HepG2 (cell line): ENCODE measurements around the gene MED20. TPM values are rescaled to one million over a fixed set of nuclear protein-coding genes. Genes with fewer than 3 reads are reported as not detected.

Experiments used
- ESRRA ChIP-seq: sonication (generic); formaldehyde crosslinking; IDR thresholded peaks from 2 replicates; pipeline ENCODE4 v1.5.1; 2020; ENCODE audit warnings: mild to moderate bottlenecking, low read depth, missing genetic modification reagents
- FOXO1 ChIP-seq: sonication (generic); formaldehyde crosslinking; IDR thresholded peaks from 2 replicates; pipeline ENCODE4 v1.4.0; 2020; ENCODE audit warnings: missing genetic modification reagents
- KDM5B ChIP-seq: sonication (generic); formaldehyde crosslinking; IDR thresholded peaks from 2 replicates; pipeline ENCODE4 v1.4.0; 2020; ENCODE audit warnings: missing genetic modification reagents, mild to moderate bottlenecking, borderline replicate concordance
- NCOA1 ChIP-seq: sonication (generic); formaldehyde crosslinking; IDR thresholded peaks from 2 replicates; pipeline ENCODE4 v1.9.0; 2021; ENCODE audit warnings: missing genetic modification reagents
- NR2C2 ChIP-seq: sonication (generic); formaldehyde crosslinking; IDR thresholded peaks from 2 replicates; pipeline ENCODE4 v1.4.0; 2020; ENCODE audit warnings: missing genetic modification reagents, mild to moderate bottlenecking, moderate library complexity, borderline replicate concordance
- SRSF9 ChIP-seq: fragments of 200-400 bp; formaldehyde crosslinking; IDR thresholded peaks from 2 replicates; pipeline ENCODE4 v1.6.1; 2018; ENCODE audit warnings: borderline replicate concordance, mild to moderate bottlenecking, low read depth, low read length; ENCODE audit not compliant: insufficient read depth, poor library complexity, severe bottlenecking
- TBP ChIP-seq: sonication (generic); formaldehyde crosslinking; IDR thresholded peaks from 2 replicates; pipeline ENCODE4 v1.5.0; 2020; ENCODE audit warnings: missing genetic modification reagents
- YEATS2 ChIP-seq: sonication (generic); formaldehyde crosslinking; IDR thresholded peaks from 2 replicates; pipeline ENCODE4 v1.4.0; 2020; ENCODE audit warnings: missing genetic modification reagents, borderline replicate concordance
- ZBTB7A ChIP-seq: sonication (generic); formaldehyde crosslinking; IDR thresholded peaks from 2 replicates; pipeline ENCODE4 v1.8.0; 2022; ENCODE audit warnings: mild to moderate bottlenecking, missing genetic modification reagents
- ZNF232 ChIP-seq: sonication (generic); formaldehyde crosslinking; IDR thresholded peaks from 2 replicates; pipeline ENCODE4 v1.4.0; 2020; ENCODE audit warnings: missing genetic modification reagents, borderline replicate concordance
- ZNF333 ChIP-seq: sonication (generic); formaldehyde crosslinking; IDR thresholded peaks from 2 replicates; pipeline ENCODE4 v1.4.0; 2020; ENCODE audit warnings: mild to moderate bottlenecking, missing genetic modification reagents, borderline replicate concordance
- ZNF33A ChIP-seq: sonication (generic); formaldehyde crosslinking; IDR thresholded peaks from 2 replicates; pipeline ENCODE4 v1.5.1; 2020; ENCODE audit warnings: missing genetic modification reagents, mild to moderate bottlenecking, moderate library complexity, borderline replicate concordance
- ZNF350 ChIP-seq: sonication (generic); formaldehyde crosslinking; IDR thresholded peaks from 2 replicates; pipeline ENCODE4 v1.4.0; 2020; ENCODE audit warnings: mild to moderate bottlenecking, low read depth, missing genetic modification reagents, borderline replicate concordance
- ZNF589 ChIP-seq: sonication (generic); formaldehyde crosslinking; conservative IDR thresholded peaks from 2 replicates; pipeline ENCODE4 v1.8.0; 2022; ENCODE audit warnings: mild to moderate bottlenecking, moderate library complexity, missing genetic modification reagents
- ZNF619 ChIP-seq: sonication (generic); formaldehyde crosslinking; IDR thresholded peaks from 2 replicates; pipeline ENCODE4 v1.4.0; 2020; ENCODE audit warnings: mild to moderate bottlenecking, missing genetic modification reagents
- ZNF746 ChIP-seq: sonication (generic); formaldehyde crosslinking; IDR thresholded peaks from 2 replicates; pipeline ENCODE4 v1.8.0; 2022; ENCODE audit warnings: mild to moderate bottlenecking, missing genetic modification reagents
- ZSCAN31 ChIP-seq: sonication (generic); formaldehyde crosslinking; IDR thresholded peaks from 2 replicates; pipeline ENCODE4 v1.5.0; 2020; ENCODE audit warnings: low read depth, mild to moderate bottlenecking, missing genetic modification reagents
- polyA plus RNA-seq, 8 experiments: library from polyadenylated mRNA; depleted of rRNA in 3 of 8; stranded (reverse) in 7 of 8; unstranded in 1 of 8; fragments of >200 nt; fragmentation: Illumina TruSeq in 4 of 8; extraction: Trizol in 4 of 8; gene quantifications; 2 replicates each; pipeline versions ENCODE4 v1.2.1 to v1.2.3, GENCODE V29; 2011 to 2016; ENCODE audit warnings: low read depth in 4 of 8, missing spikeins in 1 of 8, mixed read lengths in 1 of 8; ENCODE audit not compliant: insufficient read depth in 1 of 8
- total RNA-seq, 5 experiments: library from RNA; depleted of rRNA; stranded (reverse); fragments of >200 nt; fragmentation: Illumina TruSeq; extraction: Trizol; gene quantifications; 2 replicates each; pipeline ENCODE4 v1.2.3, GENCODE V29; 2016; ENCODE audit warnings: low read depth in 1 of 5
- TF ChIP-seq, protein P1 (sequence below): sonication (generic); formaldehyde crosslinking; IDR thresholded peaks from 2 replicates; pipeline ENCODE4 v1.4.0; 2020; ENCODE audit warnings: mild to moderate bottlenecking, missing genetic modification reagents
- TF ChIP-seq, protein P2 (sequence below): sonication (generic); formaldehyde crosslinking; conservative IDR thresholded peaks from 2 replicates; pipeline ENCODE4 v1.4.0; 2020; ENCODE audit warnings: missing genetic modification reagents
- TF ChIP-seq, protein P3 (sequence below): sonication (generic); formaldehyde crosslinking; IDR thresholded peaks from 2 replicates; pipeline ENCODE4 v1.5.0; 2020; ENCODE audit warnings: mild to moderate bottlenecking, low read depth, missing genetic modification reagents, borderline replicate concordance
- TF ChIP-seq, protein P4 (sequence below): sonication (generic); formaldehyde crosslinking; IDR thresholded peaks from 2 replicates; pipeline ENCODE4 v1.8.1; 2023; ENCODE audit warnings: missing genetic modification reagents, mild to moderate bottlenecking, borderline replicate concordance
- TF ChIP-seq, protein P5 (sequence below): sonication (generic); formaldehyde crosslinking; IDR thresholded peaks from 2 replicates; pipeline ENCODE4 v1.4.0; 2020; ENCODE audit warnings: missing genetic modification reagents; ENCODE audit errors: not compliant biosample characterization

MED20 gene
- total and polyA plus RNA-seq, 2 of the 13 experiments (the other 11 are each of a cell fraction or from before 2014, with no cell fraction given), result 28.1 to 41.1 TPM

DNA sequence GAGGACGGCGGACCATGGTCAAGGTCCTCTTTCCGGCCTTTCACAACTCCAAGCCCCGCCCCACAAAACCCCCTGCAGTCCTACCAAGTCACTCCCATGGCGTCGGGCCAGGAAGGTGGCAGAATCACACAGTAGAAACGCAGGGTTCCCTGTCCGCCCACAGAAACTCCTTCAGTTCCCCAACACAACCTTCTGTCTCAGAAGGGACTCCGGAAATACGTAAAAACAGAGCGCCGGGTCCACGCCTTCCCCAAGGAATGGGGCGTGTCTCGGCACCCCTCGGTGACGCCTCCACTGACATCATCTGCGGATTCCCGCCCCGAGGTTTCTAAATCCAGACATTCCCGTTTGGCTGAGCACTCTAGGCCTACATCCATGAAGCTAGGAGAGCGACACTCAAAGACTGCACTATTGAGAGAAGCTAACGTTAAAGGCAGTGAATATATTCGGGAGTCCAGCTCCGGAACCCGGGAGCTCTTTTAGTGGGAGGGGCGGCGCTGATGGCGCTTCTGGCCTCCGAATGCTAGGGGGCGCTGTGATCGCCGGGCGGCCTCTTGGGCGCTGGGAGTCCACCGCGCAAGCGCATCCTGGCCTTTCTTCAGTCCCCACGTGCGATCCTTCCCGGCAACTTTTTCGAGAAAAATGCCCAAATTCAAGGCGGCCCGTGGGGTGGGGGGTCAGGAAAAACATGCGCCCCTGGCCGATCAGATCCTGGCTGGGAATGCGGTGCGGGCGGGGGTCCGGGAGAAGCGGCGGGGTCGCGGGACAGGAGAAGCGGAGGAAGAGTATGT, at the start of gene MED20, which contains the start of gene BYSL (continued):
- TF ChIP-seq, protein P1, sequence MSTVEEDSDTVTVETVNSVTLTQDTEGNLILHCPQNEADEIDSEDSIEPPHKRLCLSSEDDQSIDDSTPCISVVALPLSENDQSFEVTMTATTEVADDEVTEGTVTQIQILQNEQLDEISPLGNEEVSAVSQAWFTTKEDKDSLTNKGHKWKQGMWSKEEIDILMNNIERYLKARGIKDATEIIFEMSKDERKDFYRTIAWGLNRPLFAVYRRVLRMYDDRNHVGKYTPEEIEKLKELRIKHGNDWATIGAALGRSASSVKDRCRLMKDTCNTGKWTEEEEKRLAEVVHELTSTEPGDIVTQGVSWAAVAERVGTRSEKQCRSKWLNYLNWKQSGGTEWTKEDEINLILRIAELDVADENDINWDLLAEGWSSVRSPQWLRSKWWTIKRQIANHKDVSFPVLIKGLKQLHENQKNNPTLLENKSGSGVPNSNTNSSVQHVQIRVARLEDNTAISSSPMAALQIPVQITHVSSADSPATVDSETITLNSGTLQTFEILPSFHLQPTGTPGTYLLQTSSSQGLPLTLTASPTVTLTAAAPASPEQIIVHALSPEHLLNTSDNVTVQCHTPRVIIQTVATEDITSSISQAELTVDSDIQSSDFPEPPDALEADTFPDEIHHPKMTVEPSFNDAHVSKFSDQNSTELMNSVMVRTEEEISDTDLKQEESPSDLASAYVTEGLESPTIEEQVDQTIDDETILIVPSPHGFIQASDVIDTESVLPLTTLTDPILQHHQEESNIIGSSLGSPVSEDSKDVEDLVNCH, result no peak; the same call in 1 of the 2 replicates
- TF ChIP-seq, protein P2, sequence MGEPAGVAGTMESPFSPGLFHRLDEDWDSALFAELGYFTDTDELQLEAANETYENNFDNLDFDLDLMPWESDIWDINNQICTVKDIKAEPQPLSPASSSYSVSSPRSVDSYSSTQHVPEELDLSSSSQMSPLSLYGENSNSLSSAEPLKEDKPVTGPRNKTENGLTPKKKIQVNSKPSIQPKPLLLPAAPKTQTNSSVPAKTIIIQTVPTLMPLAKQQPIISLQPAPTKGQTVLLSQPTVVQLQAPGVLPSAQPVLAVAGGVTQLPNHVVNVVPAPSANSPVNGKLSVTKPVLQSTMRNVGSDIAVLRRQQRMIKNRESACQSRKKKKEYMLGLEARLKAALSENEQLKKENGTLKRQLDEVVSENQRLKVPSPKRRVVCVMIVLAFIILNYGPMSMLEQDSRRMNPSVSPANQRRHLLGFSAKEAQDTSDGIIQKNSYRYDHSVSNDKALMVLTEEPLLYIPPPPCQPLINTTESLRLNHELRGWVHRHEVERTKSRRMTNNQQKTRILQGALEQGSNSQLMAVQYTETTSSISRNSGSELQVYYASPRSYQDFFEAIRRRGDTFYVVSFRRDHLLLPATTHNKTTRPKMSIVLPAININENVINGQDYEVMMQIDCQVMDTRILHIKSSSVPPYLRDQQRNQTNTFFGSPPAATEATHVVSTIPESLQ, result peak; percentile 70; the same call in 1 of the 2 replicates
- no peak for TF ChIP-seq SRSF9
- TF ChIP-seq ZNF746 (CRISPR knock-in tag), result no peak
- TF ChIP-seq ZBTB7A, result no peak
- no peak for TF ChIP-seq ZSCAN31 (CRISPR knock-in tag)
- TF ChIP-seq FOXO1 (CRISPR knock-in tag), result no peak; the same call in 1 of the 2 replicates
- peak; percentile 57; the same call in 1 of the 2 replicates for TF ChIP-seq ESRRA
- no peak; the same call in 1 of the 2 replicates for TF ChIP-seq ZNF589 (CRISPR knock-in tag)
- peak; percentile 50; the same call in 1 of the 2 replicates for TF ChIP-seq TBP
- TF ChIP-seq ZNF333 (CRISPR knock-in tag), result 0 out of 2 replicates have a peak, but pooled peaks have one; percentile 2
- peak; percentile 95 for TF ChIP-seq ZNF350 (CRISPR knock-in tag)
- peak; percentile 27; the same call in 1 of the 2 replicates for TF ChIP-seq ZNF33A (CRISPR knock-in tag)
- TF ChIP-seq NR2C2 (CRISPR knock-in tag), result peak; percentile 85
- TF ChIP-seq NCOA1, result peak; percentile 56; the same call in 1 of the 2 replicates
- TF ChIP-seq, protein P3, sequence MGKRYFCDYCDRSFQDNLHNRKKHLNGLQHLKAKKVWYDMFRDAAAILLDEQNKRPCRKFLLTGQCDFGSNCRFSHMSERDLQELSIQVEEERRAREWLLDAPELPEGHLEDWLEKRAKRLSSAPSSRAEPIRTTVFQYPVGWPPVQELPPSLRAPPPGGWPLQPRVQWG, result no peak
- TF ChIP-seq, protein P4, sequence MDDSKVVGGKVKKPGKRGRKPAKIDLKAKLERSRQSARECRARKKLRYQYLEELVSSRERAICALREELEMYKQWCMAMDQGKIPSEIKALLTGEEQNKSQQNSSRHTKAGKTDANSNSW (CRISPR knock-in tag), result no peak
- TF ChIP-seq ZNF232 (CRISPR knock-in tag), result peak; percentile 47
- TF ChIP-seq ZNF619 (CRISPR knock-in tag), result peak; percentile 51; the same call in 1 of the 2 replicates
- TF ChIP-seq, protein P5, sequence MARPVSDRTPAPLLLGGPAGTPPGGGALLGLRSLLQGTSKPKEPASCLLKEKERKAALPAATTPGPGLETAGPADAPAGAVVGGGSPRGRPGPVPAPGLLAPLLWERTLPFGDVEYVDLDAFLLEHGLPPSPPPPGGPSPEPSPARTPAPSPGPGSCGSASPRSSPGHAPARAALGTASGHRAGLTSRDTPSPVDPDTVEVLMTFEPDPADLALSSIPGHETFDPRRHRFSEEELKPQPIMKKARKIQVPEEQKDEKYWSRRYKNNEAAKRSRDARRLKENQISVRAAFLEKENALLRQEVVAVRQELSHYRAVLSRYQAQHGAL (CRISPR knock-in tag), result peak; percentile 32
- TF ChIP-seq YEATS2 (CRISPR knock-in tag), result peak; percentile 97
- TF ChIP-seq KDM5B, result peak; percentile 89; the same call in 1 of the 2 replicates
